H1 (cell line): ENCODE measurements around the gene SSTR5. TPM values are rescaled to one million over a fixed set of nuclear protein-coding genes. Genes with fewer than 3 reads are reported as not detected.

Experiments used
- CTCF ChIA-PET: fragments of 300-600 bp; sonication (Branson Sonifier 250); formaldehyde crosslinking; loops from one replicate; lab custom pipeline; 2021; ENCODE audit not compliant: partially characterized antibody; lab: Charles Lee
- POLR2A ChIA-PET: fragments of 300-600 bp; sonication (Branson Sonifier 250); formaldehyde crosslinking; loops from one replicate; lab custom pipeline; 2021; ENCODE audit warnings: inconsistent platforms; ENCODE audit not compliant: partially characterized antibody; lab: Charles Lee
- DNase-seq, 2 experiments: peaks; one replicate each; pipeline versions ENCODE4 v3.0.0 to v3.0.0-alpha.2; 2010 to 2022; ENCODE audit warnings: low spot score in 2 of 2, low read depth in 1 of 2, mixed read lengths in 1 of 2
- FAIRE-seq: peaks from 2 replicates; lab custom pipeline; 2011; peaks lifted over from hg19 to GRCh38; lab: Jason Lieb, UNC
- H2AFZ ChIP-seq: 2 replicates; pipeline ENCODE4 v1.8.1; 2012; ENCODE audit warnings: low read length, inconsistent platforms
- H2AK5ac ChIP-seq: 2 replicates; pipeline ENCODE4 v1.6.1; 2013; ENCODE audit warnings: low read depth, low read length
- H2BK120ac ChIP-seq: replicated peaks from 2 replicates; pipeline ENCODE3; 2013; ENCODE audit warnings: low read depth, low read length, inconsistent platforms
- H2BK12ac ChIP-seq: 2 replicates; pipeline ENCODE4 v1.6.1; 2013; ENCODE audit warnings: low read depth, low read length
- H2BK15ac ChIP-seq: 2 replicates; pipeline ENCODE4 v1.6.1; 2013; ENCODE audit warnings: low read length
- H2BK20ac ChIP-seq: 2 replicates; pipeline ENCODE4 v1.6.1; 2013; ENCODE audit warnings: low read length
- H2BK5ac ChIP-seq: 2 replicates; pipeline ENCODE4 v1.6.1; 2013; ENCODE audit warnings: low read depth, low read length
- H3K14ac ChIP-seq: 2 replicates; pipeline ENCODE4 v1.6.1; 2013; ENCODE audit warnings: inconsistent platforms; ENCODE audit not compliant: insufficient read length
- H3K18ac ChIP-seq: 2 replicates; pipeline ENCODE4 v1.6.1; 2013; ENCODE audit warnings: low read length; ENCODE audit errors: extremely low read depth
- H3K23ac ChIP-seq: 2 replicates; pipeline ENCODE4 v1.6.1; 2013; ENCODE audit warnings: inconsistent platforms; ENCODE audit not compliant: insufficient read length
- H3K23me2 ChIP-seq: 2 replicates; pipeline ENCODE4 v1.6.1; 2013; ENCODE audit warnings: low read depth, low read length
- H3K27ac ChIP-seq: 2 replicates; pipeline ENCODE4 v1.6.1; 2011; ENCODE audit warnings: low read depth, low read length, inconsistent platforms
- H3K27me3 ChIP-seq, 4 experiments: replicated peaks in 1 of 4; 1 replicate in 1 of 4; 2 replicates in 3 of 4; pipeline versions ENCODE4 v1.6.1 to v1.8.1; 2011 to 2013; ENCODE audit warnings: low read length in 3 of 4, mild to moderate bottlenecking in 3 of 4, inconsistent platforms in 2 of 4, mixed read lengths in 2 of 4, moderate library complexity in 1 of 4; ENCODE audit not compliant: control insufficient read depth in 3 of 4, insufficient read depth in 3 of 4; ENCODE audit errors: extremely low read depth in 1 of 4
- H3K36me3 ChIP-seq, 4 experiments: 2 replicates each; pipeline versions ENCODE4 v1.6.1 to v1.8.1; 2011 to 2013; ENCODE audit warnings: mild to moderate bottlenecking in 4 of 4, low read length in 3 of 4, moderate library complexity in 2 of 4, control low read depth in 1 of 4, inconsistent platforms in 1 of 4; ENCODE audit not compliant: insufficient read depth in 4 of 4, control insufficient read depth in 2 of 4
- H3K4ac ChIP-seq: replicated peaks from 2 replicates; pipeline ENCODE3; 2013; ENCODE audit warnings: low read length, low read depth, mixed read lengths, inconsistent platforms; ENCODE audit not compliant: insufficient read length
- H3K4me1 ChIP-seq, 4 experiments: replicated peaks in 1 of 4; 1 replicate in 1 of 4; 2 replicates in 3 of 4; pipeline versions ENCODE4 v1.6.1 to v1.8.1; 2011 to 2013; ENCODE audit warnings: low read length in 3 of 4, inconsistent platforms in 2 of 4, mixed read lengths in 1 of 4; ENCODE audit not compliant: insufficient read depth in 4 of 4, control insufficient read depth in 3 of 4
- H3K4me2 ChIP-seq, 2 experiments: 2 replicates each; pipeline versions ENCODE4 v1.6.1 to v1.8.1; 2011 to 2013; ENCODE audit warnings: low read depth in 2 of 2, low read length in 2 of 2, control low read depth in 1 of 2, inconsistent platforms in 1 of 2, mild to moderate bottlenecking in 1 of 2; ENCODE audit not compliant: insufficient read depth in 1 of 2
- H3K4me3 ChIP-seq, 4 experiments: fragments of 200-600, 300-600 bp in 1 of 4; sonication (generic), shearing (Covaris generic), sonication (Bioruptor Twin) in 1 of 4; 2 replicates each; pipeline versions ENCODE4 v1.5.1 to v1.8.1; 2011 to 2016; ENCODE audit warnings: low read length in 4 of 4, low read depth in 3 of 4, control low read depth in 2 of 4, inconsistent platforms in 2 of 4, mild to moderate bottlenecking in 2 of 4, mixed read lengths in 1 of 4, moderate library complexity in 1 of 4; ENCODE audit not compliant: insufficient read depth in 2 of 4; ENCODE audit errors: extremely low read depth in 1 of 4
- H3K56ac ChIP-seq: replicated peaks from 2 replicates; pipeline ENCODE3; 2013; ENCODE audit warnings: low read depth, mild to moderate bottlenecking, mixed read lengths, low read length, inconsistent platforms; ENCODE audit not compliant: insufficient read length
- H3K79me1 ChIP-seq: 2 replicates; pipeline ENCODE4 v1.6.1; 2013; ENCODE audit warnings: low read depth, low read length, control low read depth
- H3K79me2 ChIP-seq, 2 experiments: 2 replicates each; pipeline versions ENCODE4 v1.6.1 to v1.8.1; 2012 to 2013; ENCODE audit warnings: low read length in 2 of 2, mild to moderate bottlenecking in 2 of 2, inconsistent platforms in 1 of 2; ENCODE audit not compliant: insufficient read depth in 2 of 2, control insufficient read depth in 1 of 2
- H3K9ac ChIP-seq, 4 experiments: replicated peaks in 1 of 4; 1 replicate in 1 of 4; 2 replicates in 3 of 4; pipeline versions ENCODE4 v1.6.1 to v1.8.1; 2011 to 2013; ENCODE audit warnings: low read depth in 3 of 4, low read length in 3 of 4, control low read depth in 2 of 4, mild to moderate bottlenecking in 2 of 4, moderate library complexity in 2 of 4, inconsistent platforms in 1 of 4; ENCODE audit errors: extremely low read depth in 1 of 4
- H3K9me3 ChIP-seq, 2 experiments: 2 replicates each; pipeline versions ENCODE4 v1.6.1 to v1.8.1; 2012 to 2013; ENCODE audit warnings: mild to moderate bottlenecking in 2 of 2, moderate library complexity in 2 of 2, control low read depth in 1 of 2, inconsistent platforms in 1 of 2, low read depth in 1 of 2, low read length in 1 of 2, mixed read lengths in 1 of 2; ENCODE audit not compliant: insufficient read depth in 2 of 2
- H4K20me1 ChIP-seq, 2 experiments: replicated peaks in 1 of 2; 2 replicates each; pipeline versions ENCODE3 to v1.8.1; 2011 to 2013; ENCODE audit warnings: inconsistent platforms in 2 of 2, low read length in 2 of 2, mild to moderate bottlenecking in 1 of 2; ENCODE audit not compliant: insufficient read depth in 2 of 2, control insufficient read depth in 1 of 2
- H4K5ac ChIP-seq: 2 replicates; pipeline ENCODE4 v1.6.1; 2013; ENCODE audit warnings: low read length, low read depth, mixed read lengths, inconsistent platforms; ENCODE audit not compliant: insufficient read length
- H4K8ac ChIP-seq: 2 replicates; pipeline ENCODE4 v1.8.0; 2013; ENCODE audit warnings: mild to moderate bottlenecking, moderate library complexity, low read length, inconsistent platforms; ENCODE audit not compliant: insufficient read depth; ENCODE audit errors: extremely low read depth
- H4K91ac ChIP-seq: replicated peaks from 2 replicates; pipeline ENCODE3; 2013; ENCODE audit warnings: low read length, mixed read lengths, inconsistent platforms; ENCODE audit not compliant: insufficient read length
- BRCA1 ChIP-seq: IDR thresholded peaks from 2 replicates; pipeline ENCODE4 v1.6.1; 2012; ENCODE audit warnings: low read depth, low read length, improper control_type of control experiment
- CTBP2 ChIP-seq: IDR thresholded peaks from 2 replicates; pipeline ENCODE4 v1.7.0; 2011; ENCODE audit warnings: borderline replicate concordance, mild to moderate bottlenecking, moderate library complexity, mixed read lengths, low read length; ENCODE audit not compliant: insufficient read depth, insufficient read length
- HDAC6 ChIP-seq: IDR thresholded peaks from one replicate; pipeline ENCODE4 v1.7.1; 2012; ENCODE audit warnings: low read depth, mild to moderate bottlenecking, inconsistent platforms, low read length, moderate library complexity
- RAD21 ChIP-seq, 2 experiments: IDR thresholded peaks in 1 of 2; conservative IDR thresholded peaks in 1 of 2; 2 replicates each; pipeline ENCODE4 v1.6.1; 2011; ENCODE audit warnings: low read depth in 2 of 2, low read length in 2 of 2, improper control_type of control experiment in 1 of 2, inconsistent platforms in 1 of 2, mild to moderate bottlenecking in 1 of 2, moderate library complexity in 1 of 2
- WGBS, 2 experiments: shearing (Covaris generic) in 1 of 2; methylation state at CpG; one replicate each; pipeline versions ENCODE4 v1.1.6 to v1.1.7; 2013 to 2015; ENCODE audit warnings: low lambda C conversion rate in 2 of 2, mixed read lengths in 2 of 2, inconsistent platforms in 1 of 2, low coverage in 1 of 2, missing lambda C conversion rate in 1 of 2; ENCODE audit not compliant: insufficient replicate concordance in 2 of 2, insufficient coverage in 1 of 2, insufficient read length in 1 of 2; ENCODE audit errors: extremely low coverage in 1 of 2, missing lambda C conversion rate in 1 of 2; 5-methylcytosine and 5-hydroxymethylcytosine counted together
- polyA plus RNA-seq, 7 experiments: library from polyadenylated mRNA; depleted of rRNA in 3 of 7; stranded (reverse) in 5 of 7; unstranded in 2 of 7; fragments of >200 nt in 5 of 7; fragments of 200-250 nt in 2 of 7; gene quantifications; 1 replicate in 5 of 7; 2 replicates in 1 of 7; 4 replicates in 1 of 7; pipeline versions ENCODE4 v1.2.1 to v1.2.3, GENCODE V29; 2011 to 2013; ENCODE audit warnings: missing spikeins in 2 of 7, mixed read lengths in 2 of 7
- total RNA-seq: library from RNA; stranded (reverse); fragmentation: NEBNext Ultra II Directional; extraction: Animal tissue kit (Norgen Biotek cat#: 25700); gene quantifications from 2 replicates; pipeline ENCODE4 v1.2.1, GENCODE V29; 2021

Gene SSTR5
- total and polyA plus RNA-seq, 2 of the 8 experiments (the other 6 are each of a cell fraction or from before 2014, with no cell fraction given): 0.56 to 0.60 TPM

GRCh38 chr16:1065469-1066128 lies 6.9 kb upstream of the SSTR5 start:
- Histone ChIP-seq H3K27ac (no peak overlapping the region), H3K23ac (no peak overlapping the region), H3K23me2 (no peaks in the 10 kb centered on the region), H3K36me3 (no peaks in the 10 kb centered on the region), H4K20me1 (peaks cover 0 to 2% of the 10 kb centered on the region in 2 experiments), H3K27me3 (no peaks in the 10 kb centered on the region), H3K56ac (no peak overlapping the region), H3K14ac (no peak overlapping the region), H4K8ac (peak overlapping the region; percentile 68; the same call in 1 of the 2 replicates), H3K9ac (no peak overlapping the region), H4K5ac (no peak overlapping the region)
- 95% methylated on average over 13 of the region's 55 CpGs; no CpG with 5 or more reads in 1 of the 2 experiments for WGBS, 2 experiments
- TF ChIP-seq CTBP2 (no peak), HDAC6 (no peak), BRCA1 (no peak), RAD21 (IDR thresholded peaks at IDR 0.05 in 1 of 2, conservative IDR thresholded peaks at IDR 0.05 in 1 of 2; ENCODE audit: low read depth in 2 of 2, low read length in 2 of 2) (no peak)
- TF ChIP-seq, all 59 proteins: peak for 0
- DNase-seq: no peak
- Histone ChIP-seq H3K4me1 (peaks cover 0 to 8% (median 5%) of the 10 kb centered on the region in 4 experiments; a peak in 5 of 7 replicates), H3K18ac (no peak overlapping the region), H4K91ac (no peak overlapping the region), H3K9me3 (no peaks in the 10 kb centered on the region), H2BK120ac (no peak overlapping the region), H3K79me2 (no peaks in the 10 kb centered on the region), H2BK20ac (no peak overlapping the region), H2BK5ac (no peak overlapping the region), H2AK5ac (no peak overlapping the region), H2BK12ac (no peak overlapping the region), H3K4me2 (no peak overlapping the region), H2AFZ (no peak overlapping the region), H3K79me1 (no peaks in the 10 kb centered on the region), H3K4ac (no peak overlapping the region), H3K4me3 (no peak overlapping the region), H2BK15ac (no peak overlapping the region)
- POLR2A ChIA-PET: interaction anchor here (0.6 kb wide), 1 partner anchor 640 kb away, joined by 3 read pairs; no protein-coding TSS in a partner anchor
- CTCF ChIA-PET: interaction anchor here (0.9 to 4.9 kb wide), 4 partner anchors 7 to 23 kb away, joined by 3 to 29 read pairs (median 4); no protein-coding TSS in a partner anchor
- FAIRE-seq: no peak
